Measurements from ENCODE around the gene PNPLA3. TPM values are rescaled to one million over a fixed set of nuclear protein-coding genes. Genes with fewer than 3 reads are reported as not detected.

Gene PNPLA3
- total and polyA plus RNA-seq, 11 donors, result 0.11 to 1.9 (median 0.18) TPM; not detected in 5

DNA sequence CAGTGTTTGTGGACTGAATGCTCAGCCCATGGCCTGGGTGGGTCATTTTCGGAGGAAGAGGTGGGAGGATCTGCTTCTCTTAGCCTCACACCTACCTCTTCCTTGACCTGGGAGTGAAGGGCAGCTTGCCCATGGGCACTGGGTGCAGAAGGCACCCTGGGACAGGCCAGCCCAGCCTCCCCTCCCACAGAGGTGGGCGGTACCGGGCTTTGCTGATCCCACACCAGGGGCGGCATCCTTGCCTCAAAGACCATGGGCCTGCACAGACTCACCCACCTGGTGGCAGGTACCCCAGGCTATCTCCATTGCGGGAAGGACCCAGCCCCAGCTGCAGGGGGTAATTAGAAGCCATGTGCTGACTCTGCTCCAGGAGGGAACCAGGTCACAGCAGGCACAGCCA lies 30.3 kb upstream of the PNPLA3 start:
- Histone ChIP-seq H3K4me1 (peaks cover 0 to 13% (median 0%) of the 10 kb centered on the region in 12 donors), H3K9me3 (no peaks in the 10 kb centered on the region), H3K36me3 (no peaks in the 10 kb centered on the region), H3K27me3 (peaks cover 15 to 56% (median 41%) of the 10 kb centered on the region in 9 donors), H3K4me3 (no peak overlapping the region), H3K27ac (no peak overlapping the region)
- ATAC-seq (no peak), DNase-seq (no peak)
- 57 to 70% (median 66%) methylated on average over 1 to 5 of the region's 5 CpGs for WGBS, 4 donors
- intact Hi-C loops (cut with DNase I), result loop anchor here in 1 of 10 donors (5.0 kb wide), 1 partner anchor 49 kb away; no protein-coding TSS in a partner anchor
- TF ChIP-seq, protein P1, sequence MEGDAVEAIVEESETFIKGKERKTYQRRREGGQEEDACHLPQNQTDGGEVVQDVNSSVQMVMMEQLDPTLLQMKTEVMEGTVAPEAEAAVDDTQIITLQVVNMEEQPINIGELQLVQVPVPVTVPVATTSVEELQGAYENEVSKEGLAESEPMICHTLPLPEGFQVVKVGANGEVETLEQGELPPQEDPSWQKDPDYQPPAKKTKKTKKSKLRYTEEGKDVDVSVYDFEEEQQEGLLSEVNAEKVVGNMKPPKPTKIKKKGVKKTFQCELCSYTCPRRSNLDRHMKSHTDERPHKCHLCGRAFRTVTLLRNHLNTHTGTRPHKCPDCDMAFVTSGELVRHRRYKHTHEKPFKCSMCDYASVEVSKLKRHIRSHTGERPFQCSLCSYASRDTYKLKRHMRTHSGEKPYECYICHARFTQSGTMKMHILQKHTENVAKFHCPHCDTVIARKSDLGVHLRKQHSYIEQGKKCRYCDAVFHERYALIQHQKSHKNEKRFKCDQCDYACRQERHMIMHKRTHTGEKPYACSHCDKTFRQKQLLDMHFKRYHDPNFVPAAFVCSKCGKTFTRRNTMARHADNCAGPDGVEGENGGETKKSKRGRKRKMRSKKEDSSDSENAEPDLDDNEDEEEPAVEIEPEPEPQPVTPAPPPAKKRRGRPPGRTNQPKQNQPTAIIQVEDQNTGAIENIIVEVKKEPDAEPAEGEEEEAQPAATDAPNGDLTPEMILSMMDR (IDR thresholded peaks at IDR 0.05), result no peak
- no peak for TF ChIP-seq POLR2A (IDR thresholded peaks at IDR 0.05)

DNA sequence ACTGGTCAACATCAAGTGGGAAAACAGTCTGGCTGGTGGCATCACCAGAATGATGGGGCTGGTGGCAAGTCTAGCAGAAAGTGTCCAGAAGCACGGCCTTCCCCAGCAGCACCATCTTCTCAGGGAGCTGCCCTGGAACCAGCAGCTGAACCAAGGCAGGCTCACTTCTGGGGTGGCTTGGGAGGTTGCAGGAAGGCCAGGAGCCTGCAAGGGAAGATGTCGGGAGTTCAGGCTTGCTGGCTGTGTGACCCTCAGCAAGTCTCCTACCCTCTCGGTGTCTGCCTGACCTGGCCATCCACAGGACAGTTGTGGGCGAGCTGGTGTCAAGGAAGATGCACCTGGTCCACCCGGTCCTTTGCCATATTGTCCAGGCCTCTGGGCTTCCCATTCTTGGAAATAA lies 29.5 kb upstream of the PNPLA3 start:
- peaks cover 13 to 48% (median 38%) of the 10 kb centered on the region in 9 donors for H3K27me3 ChIP-seq
- intact Hi-C loops (cut with DNase I), result loop anchor here in 1 of 10 donors (5.0 kb wide), 1 partner anchor 48 kb away; no protein-coding TSS in a partner anchor
- ATAC-seq, result no peak
- H3K9me3 ChIP-seq, result no peaks in the 10 kb centered on the region
- H3K4me3 ChIP-seq, result no peak overlapping the region
- DNase-seq, result no peak
- no peaks in the 10 kb centered on the region for H3K36me3 ChIP-seq
- no peak for TF ChIP-seq POLR2A (IDR thresholded peaks at IDR 0.05)
- TF ChIP-seq, protein P1 (IDR thresholded peaks at IDR 0.05), result no peak
- H3K4me1 ChIP-seq, result peaks cover 0 to 13% (median 0%) of the 10 kb centered on the region in 12 donors
- 75 to 94% (median 88%) methylated on average over 4 to 5 of the region's 5 CpGs for WGBS, 4 donors
- H3K27ac ChIP-seq, result no peak overlapping the region

DNA sequence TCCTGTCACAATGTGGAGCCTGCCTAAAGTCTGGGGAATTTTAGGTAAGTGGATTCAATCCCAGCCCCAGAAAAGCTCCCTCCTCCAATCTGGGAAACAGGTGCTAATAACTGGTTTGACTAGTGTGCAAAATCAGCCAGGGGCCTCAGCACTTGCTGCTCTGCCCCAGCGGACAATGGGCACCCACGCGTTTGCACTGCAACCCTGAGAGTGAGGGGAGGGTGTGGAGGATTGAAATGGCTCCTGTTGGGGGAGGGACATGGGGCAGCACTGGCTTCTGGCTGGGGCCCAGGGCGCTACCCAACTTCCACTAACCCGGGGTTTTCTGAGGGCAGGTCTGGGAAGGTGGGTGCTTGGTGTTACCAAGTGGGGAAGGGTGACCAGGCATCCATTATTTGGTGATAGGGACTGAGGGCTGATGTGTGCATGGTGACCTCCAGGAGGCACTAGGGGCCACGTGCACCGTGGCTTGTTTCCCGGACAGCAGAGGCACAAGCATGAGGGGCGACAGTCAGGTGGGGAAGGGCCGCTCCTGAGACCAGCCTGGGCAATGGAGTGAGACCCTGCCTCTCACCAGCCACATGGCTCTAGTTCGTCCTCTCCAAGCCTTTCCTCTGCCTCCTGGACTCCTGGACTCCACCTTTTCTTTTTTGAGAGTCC lies 27.5 kb upstream of the PNPLA3 start:
- WGBS, 4 donors, result 46 to 56% (median 47%) methylated on average over 11 of the region's 11 CpGs
- no peaks in the 10 kb centered on the region for H3K36me3 ChIP-seq
- intact Hi-C loops (cut with DNase I), result no loop called here
- peaks cover 0 to 10% (median 0%) of the 10 kb centered on the region in 12 donors for H3K4me1 ChIP-seq
- no peaks in the 10 kb centered on the region for H3K9me3 ChIP-seq
- H3K27me3 ChIP-seq, result peaks cover 8 to 34% (median 19%) of the 10 kb centered on the region in 9 donors
- H3K4me3 ChIP-seq, result no peak overlapping the region
- TF ChIP-seq POLR2A (IDR thresholded peaks at IDR 0.05), result no peak
- TF ChIP-seq, protein P1 (IDR thresholded peaks at IDR 0.05), result no peak
- ATAC-seq, result no peak
- no peak for DNase-seq
- H3K27ac ChIP-seq, result no peak overlapping the region

- no peaks in the 10 kb centered on the region for H3K9me3 ChIP-seq
- peak in 3 of 4 donors; percentile 10 to 30 (median 19) for ATAC-seq
- intact Hi-C loops (cut with DNase I), result no loop called here
- no peak overlapping the region for H3K27ac ChIP-seq
- 58 to 69% (median 65%) methylated on average over 12 of the region's 12 CpGs for WGBS, 4 donors
- H3K4me3 ChIP-seq, result no peak overlapping the region
- H3K27me3 ChIP-seq, result peaks cover 0 to 25% (median 3%) of the 10 kb centered on the region in 9 donors
- DNase-seq, result no peak
- TF ChIP-seq, protein P1 (IDR thresholded peaks at IDR 0.05), result no peak
- no peak for TF ChIP-seq POLR2A (IDR thresholded peaks at IDR 0.05)
- no peaks in the 10 kb centered on the region for H3K36me3 ChIP-seq
- no peaks in the 10 kb centered on the region for H3K4me1 ChIP-seq
These were observed 25.8 kb upstream of the PNPLA3 start for GRCh38 chr22:43897751-43898261.

Data from heart left ventricle (tissue), 16 donors.